Lower leg skin (tissue), 3 donors: ENCODE results near the gene MRPL32.

Experiments used
- POLR2A ChIP-seq, 2 donors: fragments of 450-650 bp; IDR thresholded peaks; one replicate each; pipeline ENCODE4 v1.6.1; 2016 to 2017; ENCODE audit warnings: antibody characterized with exemption in 2 of 2, mild to moderate bottlenecking in 1 of 2, moderate library complexity in 1 of 2
- TF ChIP-seq, protein P1 (sequence below), 3 donors: fragments of 450-650 bp; IDR thresholded peaks; one replicate each; pipeline ENCODE4 v1.5.1; 2016; ENCODE audit warnings: antibody characterized with exemption in 3 of 3, mild to moderate bottlenecking in 3 of 3, moderate library complexity in 2 of 3

DNA sequence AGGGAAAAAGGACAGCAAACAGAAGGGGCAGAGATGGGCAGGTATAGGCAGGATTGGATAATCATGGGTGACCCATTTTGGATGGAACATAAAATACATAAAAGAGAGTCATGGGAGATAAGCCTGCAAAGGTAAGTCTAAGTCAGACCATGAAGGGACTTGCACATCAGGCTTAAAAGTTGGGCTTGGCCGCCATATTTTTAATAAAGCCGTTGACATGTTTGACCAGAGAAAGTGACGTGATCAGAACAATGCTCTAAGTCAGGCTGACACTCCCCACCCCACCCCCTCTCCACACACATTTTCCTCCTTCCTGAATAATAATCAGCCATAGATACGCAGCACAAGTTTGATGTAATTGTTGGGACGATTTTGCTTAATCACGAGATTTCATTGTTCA, 54.0 kb downstream of the MRPL32 start:
- TF ChIP-seq, protein P1, sequence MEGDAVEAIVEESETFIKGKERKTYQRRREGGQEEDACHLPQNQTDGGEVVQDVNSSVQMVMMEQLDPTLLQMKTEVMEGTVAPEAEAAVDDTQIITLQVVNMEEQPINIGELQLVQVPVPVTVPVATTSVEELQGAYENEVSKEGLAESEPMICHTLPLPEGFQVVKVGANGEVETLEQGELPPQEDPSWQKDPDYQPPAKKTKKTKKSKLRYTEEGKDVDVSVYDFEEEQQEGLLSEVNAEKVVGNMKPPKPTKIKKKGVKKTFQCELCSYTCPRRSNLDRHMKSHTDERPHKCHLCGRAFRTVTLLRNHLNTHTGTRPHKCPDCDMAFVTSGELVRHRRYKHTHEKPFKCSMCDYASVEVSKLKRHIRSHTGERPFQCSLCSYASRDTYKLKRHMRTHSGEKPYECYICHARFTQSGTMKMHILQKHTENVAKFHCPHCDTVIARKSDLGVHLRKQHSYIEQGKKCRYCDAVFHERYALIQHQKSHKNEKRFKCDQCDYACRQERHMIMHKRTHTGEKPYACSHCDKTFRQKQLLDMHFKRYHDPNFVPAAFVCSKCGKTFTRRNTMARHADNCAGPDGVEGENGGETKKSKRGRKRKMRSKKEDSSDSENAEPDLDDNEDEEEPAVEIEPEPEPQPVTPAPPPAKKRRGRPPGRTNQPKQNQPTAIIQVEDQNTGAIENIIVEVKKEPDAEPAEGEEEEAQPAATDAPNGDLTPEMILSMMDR (IDR thresholded peaks at IDR 0.05): no peak
- no peak for TF ChIP-seq POLR2A (IDR thresholded peaks at IDR 0.05)
